AG09309 (cell line): ENCODE results near the gene AUTS2.

Experiments used
- DNase-seq: peaks from one replicate; pipeline ENCODE4 v3.0.0-alpha.2; 2010; ENCODE audit warnings: low read depth
- H3K4me3 ChIP-seq: 2 replicates; pipeline ENCODE4 v1.5.1; 2011; ENCODE audit warnings: mild to moderate bottlenecking, low read depth, low read length, moderate library complexity; ENCODE audit not compliant: control insufficient read depth
- TF ChIP-seq, protein P1 (sequence below): IDR thresholded peaks from 2 replicates; pipeline ENCODE4 v1.5.1; 2011; ENCODE audit warnings: mild to moderate bottlenecking, low read depth, low read length, inconsistent platforms; ENCODE audit not compliant: insufficient read depth, control insufficient read depth; ENCODE audit errors: missing control alignments

The AUTS2 gene

DNA sequence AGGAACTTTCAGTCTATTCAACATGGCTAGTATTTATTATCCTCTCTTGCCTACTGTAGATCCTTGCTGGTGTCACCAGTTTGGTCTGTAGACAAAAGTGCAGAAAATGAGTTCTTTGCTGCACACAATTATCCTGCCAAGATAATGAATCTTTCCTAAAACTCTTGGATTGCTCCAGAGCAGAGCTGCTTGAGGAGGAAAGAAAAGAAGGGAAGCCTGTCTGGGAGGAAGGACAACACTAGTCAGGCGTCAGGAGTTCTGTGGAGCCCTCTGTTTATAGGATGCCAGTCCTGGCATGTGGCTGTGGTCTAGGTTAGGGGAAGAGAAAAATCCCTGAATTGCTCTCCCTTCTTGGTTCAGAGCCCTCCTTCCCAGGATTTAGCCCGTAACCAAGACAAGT, 1103.7 kb downstream of the AUTS2 start:
- TF ChIP-seq, protein P1, sequence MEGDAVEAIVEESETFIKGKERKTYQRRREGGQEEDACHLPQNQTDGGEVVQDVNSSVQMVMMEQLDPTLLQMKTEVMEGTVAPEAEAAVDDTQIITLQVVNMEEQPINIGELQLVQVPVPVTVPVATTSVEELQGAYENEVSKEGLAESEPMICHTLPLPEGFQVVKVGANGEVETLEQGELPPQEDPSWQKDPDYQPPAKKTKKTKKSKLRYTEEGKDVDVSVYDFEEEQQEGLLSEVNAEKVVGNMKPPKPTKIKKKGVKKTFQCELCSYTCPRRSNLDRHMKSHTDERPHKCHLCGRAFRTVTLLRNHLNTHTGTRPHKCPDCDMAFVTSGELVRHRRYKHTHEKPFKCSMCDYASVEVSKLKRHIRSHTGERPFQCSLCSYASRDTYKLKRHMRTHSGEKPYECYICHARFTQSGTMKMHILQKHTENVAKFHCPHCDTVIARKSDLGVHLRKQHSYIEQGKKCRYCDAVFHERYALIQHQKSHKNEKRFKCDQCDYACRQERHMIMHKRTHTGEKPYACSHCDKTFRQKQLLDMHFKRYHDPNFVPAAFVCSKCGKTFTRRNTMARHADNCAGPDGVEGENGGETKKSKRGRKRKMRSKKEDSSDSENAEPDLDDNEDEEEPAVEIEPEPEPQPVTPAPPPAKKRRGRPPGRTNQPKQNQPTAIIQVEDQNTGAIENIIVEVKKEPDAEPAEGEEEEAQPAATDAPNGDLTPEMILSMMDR, result no peak

DNA sequence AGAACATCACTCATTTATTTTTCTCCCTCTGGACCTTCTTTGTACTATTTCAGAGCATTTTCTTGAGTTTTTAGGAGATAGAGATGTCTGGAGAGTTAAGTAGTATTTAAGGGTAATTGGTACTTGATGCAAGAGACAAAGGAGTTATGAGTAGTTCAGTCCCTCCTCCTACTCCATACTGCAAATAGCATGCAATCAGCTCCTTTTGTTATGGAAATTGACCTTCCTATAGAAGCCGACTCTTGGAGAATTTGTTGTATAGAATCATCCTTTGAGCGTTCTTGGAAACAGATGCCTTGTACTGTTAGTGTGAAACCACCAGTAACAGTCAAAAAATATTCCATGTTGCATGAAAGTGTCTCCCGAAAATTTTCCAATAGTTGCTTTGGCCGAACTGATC, 1105.5 kb downstream of the AUTS2 start:
- no peak for DNase-seq
- H3K4me3 ChIP-seq, result no peak overlapping the region
- TF ChIP-seq, protein P1, result no peak

More for the DNA sequence above, 1103.7 kb downstream of the AUTS2 start:
- DNase-seq, result no peak
- H3K4me3 ChIP-seq, result no peak overlapping the region

DNA sequence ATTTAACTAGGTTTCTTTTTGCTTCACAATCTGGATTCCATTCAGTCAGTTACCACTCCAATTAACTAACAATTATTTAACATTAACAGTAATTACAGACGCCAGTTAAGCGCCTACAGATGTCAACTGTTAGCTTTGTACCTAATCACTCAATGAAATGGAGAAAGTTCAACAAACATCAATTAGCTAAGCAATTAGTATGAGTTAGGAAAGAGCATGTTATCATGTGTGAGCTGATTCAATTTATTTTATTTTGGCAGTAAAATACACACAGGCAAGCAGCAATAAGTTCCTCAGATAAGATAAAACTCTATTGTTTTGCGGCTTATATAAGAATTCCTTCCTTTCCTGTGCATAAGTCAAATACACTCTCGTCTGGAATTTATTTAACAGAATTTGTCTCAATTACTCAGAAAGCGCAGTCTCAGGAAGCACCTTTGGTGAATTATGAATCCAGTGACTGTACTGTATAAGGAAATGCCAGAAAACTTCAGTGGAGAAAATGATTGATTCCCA, 1106.6 kb downstream of the AUTS2 start:
- TF ChIP-seq, protein P1, result no peak
- H3K4me3 ChIP-seq, result no peak overlapping the region
- no peak for DNase-seq

DNA sequence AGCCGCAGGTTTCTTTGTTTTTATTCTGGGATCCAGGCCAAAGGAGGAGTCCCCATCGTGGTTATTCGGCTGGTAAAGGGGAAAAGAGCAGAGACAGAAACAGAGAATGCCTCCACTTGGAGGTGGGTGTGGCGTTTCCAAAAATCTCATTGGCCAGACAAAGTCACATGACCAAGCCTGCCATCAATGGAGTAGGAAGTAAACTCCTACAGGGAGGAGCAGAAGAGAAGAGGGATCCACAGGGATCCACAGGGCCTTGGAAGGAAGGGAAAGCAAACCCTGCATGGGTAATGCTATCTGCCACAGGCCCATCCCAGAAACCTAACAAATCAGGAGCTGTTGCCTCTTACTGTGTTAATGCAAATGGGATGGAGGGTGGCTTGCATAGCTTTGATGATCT, 1107.9 kb downstream of the AUTS2 start:
- no peak for DNase-seq
- H3K4me3 ChIP-seq, result no peak overlapping the region
- TF ChIP-seq, protein P1, result no peak

DNA sequence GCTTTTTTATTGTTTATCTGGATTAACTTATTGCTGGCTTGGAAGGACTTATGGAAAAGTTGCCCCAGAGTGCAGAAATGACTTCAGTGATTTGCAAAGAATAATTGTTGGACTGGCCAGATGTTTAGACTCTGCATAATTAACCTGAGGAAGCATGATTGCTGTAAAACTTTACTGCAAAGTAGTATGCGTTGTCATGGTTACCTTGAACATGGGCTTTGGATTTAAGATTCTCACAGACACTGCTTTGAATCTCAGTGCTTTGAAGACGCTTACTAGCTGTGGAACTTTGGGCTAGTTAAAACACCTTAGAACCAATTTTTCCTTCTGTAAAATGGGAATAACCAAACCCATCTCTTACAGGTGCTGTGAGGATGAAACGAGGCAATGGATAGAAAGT, 1108.4 kb downstream of the AUTS2 start:
- DNase-seq, result no peak
- no peak overlapping the region for H3K4me3 ChIP-seq
- TF ChIP-seq, protein P1, result no peak

DNA sequence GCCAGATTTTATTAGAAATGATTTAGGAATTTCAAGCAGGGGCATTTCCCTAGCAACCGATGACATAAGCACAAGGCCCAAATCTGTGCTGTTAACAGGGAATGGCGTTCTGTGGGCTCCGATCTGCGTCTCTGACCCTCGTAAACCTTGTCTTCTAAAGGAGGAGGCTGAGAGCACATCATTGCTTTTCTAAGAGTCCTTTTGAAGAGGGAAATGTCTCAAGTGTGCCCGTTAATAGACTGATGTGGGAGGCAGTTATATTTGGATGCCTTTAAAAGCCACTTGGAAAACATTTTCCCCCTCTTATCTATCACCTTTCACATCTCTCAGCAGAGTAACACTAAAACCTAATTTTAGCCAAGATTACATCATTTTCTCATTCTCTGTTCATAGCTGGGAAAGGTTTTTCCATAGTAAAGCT, 1109.6 kb downstream of the AUTS2 start:
- TF ChIP-seq, protein P1, result no peak
- no peak for DNase-seq
- H3K4me3 ChIP-seq, result no peak overlapping the region
